ENCODE results near the gene CYP4A11. TPM values are rescaled to one million over a fixed set of nuclear protein-coding genes. Genes with fewer than 3 reads are reported as not detected.
"Not testable (repeated sequence)": the region's sequence is repeated elsewhere in the genome, so short reads cannot be mapped to it uniquely, and the experiment has no call there.

The CYP4A11 gene, protein sequence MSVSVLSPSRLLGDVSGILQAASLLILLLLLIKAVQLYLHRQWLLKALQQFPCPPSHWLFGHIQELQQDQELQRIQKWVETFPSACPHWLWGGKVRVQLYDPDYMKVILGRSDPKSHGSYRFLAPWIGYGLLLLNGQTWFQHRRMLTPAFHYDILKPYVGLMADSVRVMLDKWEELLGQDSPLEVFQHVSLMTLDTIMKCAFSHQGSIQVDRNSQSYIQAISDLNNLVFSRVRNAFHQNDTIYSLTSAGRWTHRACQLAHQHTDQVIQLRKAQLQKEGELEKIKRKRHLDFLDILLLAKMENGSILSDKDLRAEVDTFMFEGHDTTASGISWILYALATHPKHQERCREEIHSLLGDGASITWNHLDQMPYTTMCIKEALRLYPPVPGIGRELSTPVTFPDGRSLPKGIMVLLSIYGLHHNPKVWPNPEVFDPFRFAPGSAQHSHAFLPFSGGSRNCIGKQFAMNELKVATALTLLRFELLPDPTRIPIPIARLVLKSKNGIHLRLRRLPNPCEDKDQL
- total RNA-seq, result not detected

DNA sequence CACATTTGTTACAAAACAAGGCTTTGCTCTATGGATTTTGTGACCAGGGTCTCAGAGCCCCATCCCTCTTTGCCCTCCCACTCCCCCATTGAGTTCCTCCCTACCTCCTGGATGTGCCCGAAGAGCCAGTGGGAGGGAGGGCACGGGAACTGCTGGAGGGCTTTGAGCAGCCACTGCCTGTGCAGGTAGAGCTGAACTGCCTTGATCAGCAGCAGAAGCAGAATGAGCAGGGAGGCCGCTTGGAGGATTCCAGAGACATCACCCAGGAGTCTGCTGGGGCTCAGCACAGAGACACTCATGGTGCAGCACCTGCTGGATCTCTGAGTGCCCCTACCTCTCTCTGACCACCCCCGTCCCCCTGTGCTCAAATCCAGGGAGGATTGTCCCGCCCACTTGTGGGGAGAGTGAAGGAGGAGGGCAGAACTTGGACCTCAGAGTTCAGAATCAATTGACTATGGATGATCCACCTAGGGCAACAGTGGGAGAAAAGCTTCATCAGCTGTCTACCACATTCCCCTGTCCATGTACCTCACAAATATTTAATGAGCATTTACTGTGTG, at the start of gene CYP4A11:
CYP4A11 (minus strand) TSS at position 342 of the 560 bp plus-strand sequence; CDS start at position 299, 43 bp downstream.
- DNase-seq, result no peak

DNA sequence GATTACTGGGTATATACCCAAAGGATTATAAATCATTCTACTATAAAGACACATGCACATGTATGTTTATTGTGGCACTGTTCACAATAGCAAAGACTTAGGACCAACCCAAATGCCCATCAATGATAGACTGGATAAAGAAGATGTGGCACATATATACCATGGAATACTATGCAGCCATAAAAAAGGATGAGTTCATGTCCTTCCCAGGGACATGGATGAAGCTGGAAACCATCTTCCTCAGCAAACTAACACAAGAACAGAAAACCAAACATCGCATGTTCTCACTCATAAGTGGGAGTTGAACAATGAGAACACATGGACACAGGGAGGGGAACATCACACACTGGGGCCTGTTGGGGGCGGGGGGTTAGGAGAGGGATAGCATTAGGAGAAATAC, 49.3 kb upstream of the CYP4A11 start:
- not testable (repeated sequence) for DNase-seq

DNA sequence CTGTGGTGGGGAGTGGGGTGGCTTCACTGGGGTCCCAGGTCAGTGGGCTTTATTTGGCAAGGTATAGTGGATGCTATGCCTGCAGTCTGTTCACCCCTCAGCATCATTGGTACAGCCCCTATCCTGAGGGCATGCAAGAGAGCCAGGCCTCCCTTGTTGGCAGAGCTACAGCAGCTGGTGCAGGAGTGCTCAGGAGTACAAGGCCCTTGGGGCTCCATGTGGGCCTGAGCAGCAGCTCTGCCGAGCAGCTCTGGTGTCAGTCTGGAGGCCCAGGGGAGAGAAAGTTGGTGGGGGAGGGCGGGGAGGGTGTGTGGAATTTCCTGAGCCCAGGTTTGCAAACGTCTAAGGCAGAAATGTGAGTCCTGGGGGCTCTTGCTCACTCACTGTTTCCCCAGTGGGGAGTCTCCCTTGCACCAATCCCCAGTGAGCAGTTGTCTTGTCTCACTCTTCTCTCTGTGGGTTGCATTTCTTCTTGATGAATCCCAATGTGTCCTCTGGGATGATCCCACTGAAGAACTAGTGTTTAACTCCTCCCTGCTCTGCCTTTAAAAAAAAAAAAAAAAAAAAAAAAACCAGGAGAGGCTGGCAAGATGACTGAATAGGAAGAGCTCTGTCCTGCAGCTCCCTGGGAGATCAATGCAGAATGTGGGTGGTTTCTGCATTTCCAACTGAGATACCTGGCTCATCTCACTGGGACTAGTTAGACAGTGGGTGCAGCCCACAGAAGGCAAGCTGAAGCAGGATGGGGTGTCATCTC, 42.7 kb upstream of the CYP4A11 start:
- DNase-seq, result no peak

DNA sequence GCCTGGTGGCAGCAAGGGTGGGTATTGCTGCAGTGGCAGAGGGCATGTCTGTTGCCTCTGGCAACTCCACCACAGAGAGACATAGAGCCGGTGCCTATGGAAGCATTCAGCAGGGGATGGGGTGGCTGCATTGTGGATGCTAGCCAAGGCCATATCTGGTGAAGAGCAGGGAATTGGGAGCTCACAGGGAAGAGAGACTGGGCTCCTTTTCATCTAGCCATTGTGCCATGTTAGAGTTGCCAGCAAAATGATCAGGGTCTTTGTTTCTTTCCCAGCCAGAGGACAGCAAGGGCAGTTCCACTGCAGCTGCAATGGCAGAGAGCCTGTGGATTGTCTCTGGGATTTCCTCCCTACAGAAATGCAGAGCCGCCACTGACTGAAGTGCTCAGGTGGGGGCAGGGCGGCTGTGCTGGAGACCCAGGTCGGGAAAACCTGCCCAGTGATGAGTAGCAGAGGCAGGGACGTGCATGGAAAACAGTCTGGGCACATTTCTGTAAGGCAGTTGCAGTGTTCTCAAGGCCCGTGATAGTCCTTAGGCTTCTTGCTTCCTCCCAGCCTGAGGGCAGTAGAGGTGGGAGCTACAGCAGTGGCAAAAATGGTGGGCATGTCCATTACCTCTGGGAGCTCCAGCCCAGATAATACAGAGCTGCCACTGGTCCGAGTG, 42.0 kb upstream of the CYP4A11 start:
- no peak for DNase-seq

DNA sequence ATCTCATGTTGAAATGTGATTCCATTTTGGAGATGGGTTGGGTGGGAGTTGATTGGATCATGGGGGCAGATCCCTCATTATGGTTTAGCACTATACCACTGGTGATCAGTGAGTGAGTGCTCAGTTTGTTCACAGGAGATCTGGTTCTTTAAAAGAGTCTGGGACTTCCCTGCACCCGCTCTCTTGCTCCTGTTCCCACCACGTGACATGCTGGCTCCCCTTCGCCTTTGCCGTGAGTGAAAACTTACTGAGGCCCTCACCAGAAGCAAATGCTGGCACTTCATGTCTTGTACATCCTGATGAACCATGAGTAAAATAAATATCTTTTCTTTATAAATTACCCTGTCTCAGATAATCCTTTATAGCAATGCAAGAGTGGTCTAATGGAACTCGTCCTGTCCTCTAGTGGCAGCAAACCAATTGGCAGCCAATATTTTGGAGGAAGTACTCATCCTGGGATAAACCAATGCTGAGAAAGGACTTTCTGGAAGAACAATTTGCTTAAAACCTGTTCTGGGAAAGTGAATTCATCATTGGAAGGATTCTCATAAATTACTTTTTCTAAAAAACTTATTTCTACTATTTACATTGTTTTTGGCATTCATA, 27.8 kb upstream of the CYP4A11 start:
- DNase-seq, result no peak

DNA sequence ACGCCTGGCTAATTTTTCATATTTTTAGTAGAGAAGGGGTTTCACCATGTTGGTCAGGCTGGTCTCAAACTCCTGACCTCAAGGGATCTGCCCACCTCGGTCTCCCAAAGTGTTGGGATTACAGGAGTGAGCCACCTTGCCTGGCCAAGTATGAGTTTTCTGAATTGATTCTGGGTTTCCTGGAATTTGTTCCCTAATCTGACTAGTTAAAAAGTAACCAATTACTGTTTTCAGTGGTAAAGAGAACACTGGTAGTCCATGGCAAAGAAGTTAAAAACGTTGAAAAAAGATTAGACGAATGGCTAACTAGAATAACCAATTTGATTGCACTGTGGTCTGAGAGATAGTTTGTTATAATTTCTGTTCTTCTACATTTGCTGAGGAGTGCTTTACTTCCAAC, 21.0 kb upstream of the CYP4A11 start:
- not testable (repeated sequence) for DNase-seq

DNA sequence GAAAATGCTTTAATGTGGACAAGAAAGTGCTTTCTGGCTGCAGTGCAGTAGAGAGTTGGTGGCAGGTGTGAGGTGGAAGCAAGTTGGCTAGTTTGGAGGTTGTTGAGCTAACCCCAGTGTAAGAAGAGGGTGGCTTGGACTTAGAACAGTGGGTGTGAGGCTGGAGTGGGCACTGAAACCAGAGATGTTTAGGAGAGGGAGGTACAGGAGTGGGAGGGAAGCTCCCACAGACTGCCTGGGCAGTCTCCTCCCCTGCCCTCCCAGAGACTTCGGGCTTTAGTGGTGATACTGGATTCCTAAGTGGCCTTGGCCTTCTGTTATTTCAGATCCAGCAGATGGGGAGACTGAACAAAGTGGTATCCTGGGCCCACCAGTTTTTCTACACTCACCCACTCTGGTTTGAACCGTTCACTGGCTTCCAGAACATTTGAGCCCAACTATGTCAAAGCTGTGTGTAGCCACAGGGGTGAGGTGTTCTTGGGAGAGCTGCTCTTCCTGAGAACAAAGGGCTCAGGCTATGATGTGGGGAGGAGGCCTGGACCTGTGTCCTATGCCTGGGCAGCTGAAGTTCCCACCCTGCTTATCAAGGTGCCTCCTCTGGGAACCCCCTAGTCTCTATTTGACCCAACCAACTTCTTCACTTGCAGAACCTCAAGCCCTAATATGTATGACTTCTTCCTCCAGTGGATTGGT, 19.9 kb upstream of the CYP4A11 start:
- no peak for DNase-seq

DNA sequence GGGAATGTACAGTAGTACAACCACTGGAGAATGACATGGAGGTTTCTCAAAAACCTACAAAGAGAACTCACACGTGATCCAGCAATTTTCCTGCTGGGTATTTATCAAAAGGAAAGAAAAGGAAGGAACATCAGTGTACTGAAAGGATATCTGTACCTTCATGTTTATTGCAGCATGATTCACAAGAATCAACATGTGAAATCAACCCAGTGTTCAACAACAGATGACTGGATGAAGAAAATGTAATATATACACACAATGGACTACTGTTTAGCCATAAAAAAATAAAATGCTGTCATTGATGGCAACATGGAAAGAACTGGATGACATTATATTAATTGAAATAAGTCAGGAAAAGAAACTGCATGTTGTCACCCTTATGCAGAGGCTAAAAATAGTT, 19.0 kb upstream of the CYP4A11 start:
- DNase-seq, result no peak

DNA sequence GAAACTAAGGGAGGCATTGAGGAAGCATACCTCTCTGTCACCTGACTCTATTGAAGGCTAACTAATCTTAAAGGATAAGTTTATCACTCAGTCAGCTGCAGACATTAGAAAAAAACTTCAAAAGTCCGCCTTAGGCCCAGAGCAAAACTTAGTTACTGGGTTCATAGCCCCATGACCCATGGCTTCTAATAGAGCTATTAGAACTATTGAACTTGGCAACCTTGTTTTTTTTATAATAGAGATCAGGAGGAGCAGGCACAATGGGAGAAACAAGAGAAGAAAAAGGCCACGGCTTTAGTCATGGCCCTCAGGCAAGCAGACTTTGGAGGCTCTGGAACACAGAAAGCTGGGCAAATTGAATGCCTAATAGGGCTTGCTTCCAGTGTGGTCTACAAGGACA, 13.8 kb upstream of the CYP4A11 start:
- DNase-seq, result not testable (repeated sequence)

DNA sequence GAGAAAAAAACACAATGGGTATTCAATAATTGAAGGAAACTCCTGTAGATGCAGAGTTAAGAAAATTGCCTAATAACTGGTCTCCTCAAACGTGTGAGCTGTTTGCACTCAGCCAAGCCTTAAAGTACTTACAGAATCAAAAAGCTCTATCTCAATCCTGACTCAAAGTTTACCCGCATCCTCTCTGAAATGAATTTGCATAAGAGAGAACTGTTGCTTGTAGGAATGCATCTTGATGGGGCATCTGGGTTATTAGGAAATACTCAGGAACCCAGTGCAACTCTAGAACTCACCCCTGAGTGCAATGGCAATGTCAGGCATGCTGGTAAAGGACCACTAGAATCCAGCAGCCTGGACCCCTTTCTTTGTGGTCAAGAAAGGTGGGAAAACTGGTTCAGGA, 12.6 kb upstream of the CYP4A11 start:
- not testable (repeated sequence) for DNase-seq

DNA sequence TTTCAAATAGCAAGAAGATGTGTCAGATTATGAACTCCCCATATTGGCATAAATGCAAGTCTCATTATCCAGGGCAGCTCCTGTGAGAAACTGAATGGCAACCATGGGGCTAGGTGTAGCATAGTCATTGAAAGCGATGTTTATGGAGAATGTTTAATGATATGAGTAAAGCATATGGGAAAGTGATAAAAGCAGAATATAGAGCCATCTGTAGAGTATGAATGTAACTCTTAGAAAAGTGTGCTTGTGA, 8.1 kb upstream of the CYP4A11 start:
- DNase-seq, result not testable (repeated sequence)

DNA sequence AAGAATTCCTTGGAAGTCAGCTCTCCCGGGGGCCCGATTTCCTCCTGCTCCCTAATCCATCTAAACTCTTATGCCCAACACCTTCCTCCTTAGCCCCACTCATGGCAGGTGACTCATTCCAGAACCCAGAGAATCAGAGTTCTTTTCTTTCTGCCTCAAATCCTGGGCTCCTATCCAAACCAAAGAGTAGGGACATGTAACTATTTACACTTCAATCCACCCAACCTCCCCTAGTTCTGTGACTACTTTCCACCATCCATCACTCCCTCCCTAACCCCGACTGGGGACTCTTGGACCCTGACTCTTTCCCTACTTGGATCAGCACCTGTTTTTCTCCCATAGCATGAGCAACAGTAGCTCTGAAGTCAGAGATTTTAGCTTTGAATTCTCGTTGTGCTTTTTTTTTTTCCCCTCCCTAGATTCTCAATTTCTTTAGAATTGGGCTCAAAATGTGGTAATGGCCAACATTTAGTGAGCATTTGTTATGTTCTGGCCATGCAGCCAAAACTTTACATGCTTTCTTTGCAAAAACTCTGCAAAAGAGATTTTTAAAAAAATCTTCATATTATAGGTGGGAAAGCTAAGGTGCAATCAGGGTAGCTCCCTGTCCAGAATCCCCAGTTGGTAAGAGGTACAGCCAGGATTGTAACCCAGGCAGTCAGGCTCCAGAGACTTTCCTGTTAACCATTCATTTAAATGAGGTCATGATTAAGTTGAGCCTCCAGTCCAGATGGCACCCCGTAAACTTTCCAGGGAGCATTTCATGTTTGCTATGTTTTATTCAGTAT, 7.5 kb upstream of the CYP4A11 start:
- DNase-seq, result no peak

DNA sequence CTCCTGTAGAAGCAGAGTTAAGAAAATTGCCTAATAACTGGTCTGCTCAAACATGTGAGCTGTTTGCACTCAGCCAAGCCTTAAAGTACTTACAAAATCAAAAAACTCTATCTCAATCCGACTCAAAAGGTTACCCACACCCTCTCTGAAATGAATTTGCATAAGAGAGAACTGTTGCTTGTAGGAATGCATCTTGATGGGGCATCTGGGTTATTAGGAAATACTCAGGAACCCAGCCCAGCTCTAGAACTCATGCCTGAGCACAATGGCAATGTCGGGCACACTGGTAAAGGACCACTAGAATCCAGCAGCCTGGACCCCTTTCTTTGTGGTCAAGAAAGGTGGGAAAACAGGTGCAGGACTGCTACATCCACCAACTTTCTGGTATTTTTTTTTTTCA, 6.4 kb upstream of the CYP4A11 start:
- not testable (repeated sequence) for DNase-seq

DNA sequence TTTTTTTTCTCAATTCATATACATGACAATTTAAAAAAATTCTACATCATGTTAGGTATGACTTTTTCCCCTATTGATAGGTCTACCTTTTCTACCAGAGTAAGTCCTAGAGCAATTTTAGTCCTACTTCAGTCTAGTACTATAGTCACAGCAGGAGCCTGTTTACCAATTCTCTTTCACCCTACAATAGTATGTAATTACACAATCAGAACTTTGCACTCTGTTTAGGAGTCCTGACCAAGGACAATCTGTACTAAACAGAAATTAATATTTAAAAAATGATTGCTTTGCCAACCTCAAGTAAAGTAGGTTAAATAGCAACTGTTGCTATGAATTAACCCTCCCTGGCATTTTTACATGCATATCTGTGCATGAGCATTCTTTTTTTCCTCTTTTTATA, 810 bp upstream of the CYP4A11 start:
- DNase-seq, result no peak

DNA sequence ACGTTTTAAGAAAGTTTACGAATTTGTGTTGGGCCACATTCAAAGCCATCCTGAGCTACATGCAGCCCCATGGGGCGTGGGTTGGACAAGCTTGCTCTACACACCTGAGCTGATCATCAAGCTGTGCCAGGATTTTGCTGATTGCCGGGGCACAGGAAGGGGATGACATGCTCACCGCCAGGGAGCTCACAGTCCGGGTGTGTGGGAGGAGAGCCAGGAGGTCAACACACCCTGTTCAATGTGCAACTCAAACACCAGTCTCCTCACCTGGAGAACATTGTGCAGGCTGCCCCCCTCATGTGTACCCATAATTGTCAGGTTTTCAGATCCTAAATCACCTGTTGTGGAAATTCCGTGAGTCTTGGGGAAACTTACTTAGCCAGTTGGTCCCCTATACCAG, 969 bp downstream of the CYP4A11 start:
- DNase-seq, result no peak

DNA sequence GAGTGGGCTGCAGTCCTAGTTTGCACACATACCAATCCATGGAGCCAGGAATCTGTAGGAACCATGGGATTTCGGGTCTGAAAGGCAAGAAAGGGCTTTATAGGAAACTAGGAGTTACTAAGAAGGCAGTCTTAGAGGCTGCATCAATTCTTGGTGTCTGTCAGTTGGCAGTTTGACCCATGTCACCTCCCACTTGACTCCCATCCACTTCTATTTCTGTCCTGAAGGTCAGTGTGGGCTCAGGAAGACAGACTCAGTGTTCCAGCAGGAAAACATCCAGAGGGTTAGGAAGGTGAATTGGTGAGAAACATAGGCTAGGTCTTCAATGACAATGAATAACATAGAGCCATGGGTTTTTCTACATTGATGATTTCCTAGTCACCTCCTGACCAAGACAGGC, 4.0 kb downstream of the CYP4A11 start:
- no peak for DNase-seq

DNA sequence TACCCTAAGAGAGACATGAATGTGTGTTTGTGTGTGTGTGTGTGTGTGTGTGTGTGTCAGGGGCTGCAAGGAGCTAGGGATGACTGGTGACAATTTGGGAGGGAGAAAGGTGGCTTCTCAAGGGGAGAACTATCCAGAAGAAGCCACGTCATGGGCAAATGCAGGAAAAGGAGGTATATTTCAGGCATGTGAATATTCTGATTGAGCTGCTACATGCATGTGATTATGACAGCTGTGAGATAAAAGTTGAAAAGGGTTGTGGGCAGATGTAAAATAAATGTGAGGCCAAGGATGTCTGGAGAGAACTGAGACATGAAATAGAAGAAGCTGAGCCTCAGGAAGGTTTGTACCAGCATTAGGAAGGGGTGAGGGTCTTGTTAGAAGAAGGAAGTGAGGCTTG, 4.5 kb downstream of the CYP4A11 start:
- no peak for DNase-seq

DNA sequence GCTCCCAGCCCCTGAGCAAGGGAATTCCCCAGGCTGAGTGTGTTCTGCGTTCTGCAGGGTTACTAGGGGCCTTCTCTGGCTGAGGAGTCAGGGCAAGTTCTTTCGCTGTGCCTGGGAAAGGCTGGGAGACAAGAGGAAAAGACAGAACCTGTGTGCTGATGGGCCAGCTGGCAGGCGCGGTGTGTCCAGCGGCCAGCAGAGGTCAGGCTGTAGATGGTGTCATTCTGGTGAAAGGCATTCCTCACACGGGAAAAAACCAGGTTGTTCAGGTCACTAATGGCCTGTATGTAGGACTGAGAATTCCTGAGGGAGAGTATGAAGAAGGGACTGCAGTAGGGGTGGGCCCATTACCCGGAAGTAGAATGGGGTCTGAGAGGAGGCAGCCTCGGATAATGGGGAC, 6.4 kb downstream of the CYP4A11 start:
- not testable (repeated sequence) for DNase-seq

DNA sequence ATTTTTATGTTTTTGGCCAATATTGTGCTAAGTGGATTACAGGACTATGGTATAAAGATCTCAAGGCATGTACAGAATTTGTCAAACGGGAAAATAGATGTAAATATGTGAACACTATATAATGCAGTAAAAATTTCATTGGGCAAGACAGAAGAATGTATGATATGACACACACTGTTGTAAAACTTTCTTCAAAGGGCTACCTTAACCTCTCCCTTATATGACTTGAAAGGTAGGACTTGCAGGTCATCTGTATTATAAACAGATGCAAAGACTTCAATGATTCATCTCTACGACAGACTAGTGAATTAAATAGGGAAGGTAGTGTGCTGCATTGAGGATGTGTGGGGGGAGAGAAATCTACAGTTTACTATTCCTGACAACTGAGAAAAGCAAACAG, 9.3 kb downstream of the CYP4A11 start:
- DNase-seq, result not testable (repeated sequence)

DNA sequence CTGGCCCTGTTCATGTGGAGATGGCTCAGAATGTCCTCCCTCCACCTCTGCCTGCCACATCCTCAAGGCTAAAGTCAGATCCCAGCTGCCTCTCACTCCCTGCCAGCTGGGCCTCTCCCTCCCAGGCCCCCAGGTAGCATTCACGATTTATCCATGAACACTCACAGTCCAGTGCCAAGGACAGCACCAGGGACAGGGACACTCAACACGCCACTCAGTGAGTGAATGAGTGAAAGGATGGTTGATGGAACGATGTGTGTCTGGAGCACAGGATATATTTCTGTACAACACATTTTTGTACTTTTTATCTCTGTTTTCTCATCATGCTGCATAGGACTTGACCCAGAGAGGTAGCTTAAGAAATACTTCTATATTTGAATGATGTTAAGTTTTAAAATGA, 10.1 kb downstream of the CYP4A11 start:
- no peak for DNase-seq

Measured in tongue (tissue), 2 donors.